ENCODE data around the gene DIRAS1.

The DIRAS1 gene

DNA sequence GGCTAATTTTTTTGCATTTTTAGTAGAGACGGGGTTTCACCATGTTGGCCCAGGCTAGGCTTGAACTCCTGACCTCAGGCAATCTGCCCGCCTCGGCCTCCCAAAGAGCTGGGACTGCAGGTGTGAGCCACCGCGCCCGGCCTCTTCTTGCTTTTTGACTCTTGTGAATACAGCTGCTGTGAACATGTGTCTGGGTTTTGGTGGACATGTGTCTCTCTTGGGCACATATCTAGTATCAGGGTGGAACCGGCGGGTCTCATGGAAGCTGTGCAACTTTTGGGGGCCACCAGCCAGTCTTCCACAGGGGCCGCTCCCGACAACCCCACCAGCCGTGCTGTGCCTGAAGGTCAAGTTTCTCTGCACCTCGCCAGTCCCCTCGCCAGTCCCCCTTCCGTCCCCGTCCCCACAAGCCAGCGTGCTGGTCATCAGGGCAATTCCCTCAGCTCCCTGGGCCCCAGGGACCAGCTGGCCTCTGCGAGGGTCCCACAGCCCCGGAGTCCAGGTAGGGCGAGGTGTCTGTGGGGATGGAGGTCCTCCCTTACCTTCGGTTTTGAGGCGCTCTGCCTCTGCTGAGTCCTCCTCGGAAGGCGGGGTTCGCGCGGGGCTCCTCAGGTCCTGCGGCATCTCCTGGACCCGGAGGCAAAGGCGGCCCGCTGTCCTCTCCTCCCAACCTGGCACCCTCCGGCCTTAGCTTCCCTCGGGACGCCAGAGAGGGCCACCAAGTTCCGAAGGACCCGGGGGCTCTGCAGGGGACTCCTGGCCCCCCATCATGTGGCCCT is 45.6 kb upstream of the DIRAS1 start:
- ChIA-PET POLR2A (ENCODE audit: low non-redundant PET) (no interaction called here), CTCF (no interaction called here)

DNA sequence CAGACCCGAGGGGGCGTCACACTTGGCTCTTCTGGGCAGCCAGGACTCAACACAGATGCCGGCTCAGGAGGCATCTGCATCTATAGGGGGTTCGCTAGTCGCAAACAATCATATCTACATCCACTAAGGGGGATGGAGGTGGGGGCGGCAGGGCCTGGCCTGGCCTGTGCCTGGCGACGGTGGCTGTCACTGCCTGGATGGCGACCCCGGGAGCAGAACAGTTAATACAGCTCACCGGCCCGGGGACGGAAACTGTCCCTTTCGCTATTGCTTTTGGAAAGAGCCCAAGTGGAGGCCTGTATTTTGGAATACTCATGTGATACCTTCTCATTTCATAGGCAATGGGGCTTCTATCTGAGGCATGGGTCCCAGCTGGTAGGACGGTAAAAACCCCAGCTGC is 44.2 kb upstream of the DIRAS1 start:
- CTCF ChIA-PET, result interaction anchor here (0.7 kb wide), 1 partner anchor 323 kb away, joined by 7 read pairs; no protein-coding TSS in a partner anchor
- POLR2A ChIA-PET (ENCODE audit: low non-redundant PET), result no interaction called here

More for the DNA sequence above, 45.6 kb upstream of the DIRAS1 start:
- H3K27ac ChIP-seq, result no peak overlapping the region
- DNase-seq (ENCODE audit: low spot score), result no peak
- TF ChIP-seq, protein P1, sequence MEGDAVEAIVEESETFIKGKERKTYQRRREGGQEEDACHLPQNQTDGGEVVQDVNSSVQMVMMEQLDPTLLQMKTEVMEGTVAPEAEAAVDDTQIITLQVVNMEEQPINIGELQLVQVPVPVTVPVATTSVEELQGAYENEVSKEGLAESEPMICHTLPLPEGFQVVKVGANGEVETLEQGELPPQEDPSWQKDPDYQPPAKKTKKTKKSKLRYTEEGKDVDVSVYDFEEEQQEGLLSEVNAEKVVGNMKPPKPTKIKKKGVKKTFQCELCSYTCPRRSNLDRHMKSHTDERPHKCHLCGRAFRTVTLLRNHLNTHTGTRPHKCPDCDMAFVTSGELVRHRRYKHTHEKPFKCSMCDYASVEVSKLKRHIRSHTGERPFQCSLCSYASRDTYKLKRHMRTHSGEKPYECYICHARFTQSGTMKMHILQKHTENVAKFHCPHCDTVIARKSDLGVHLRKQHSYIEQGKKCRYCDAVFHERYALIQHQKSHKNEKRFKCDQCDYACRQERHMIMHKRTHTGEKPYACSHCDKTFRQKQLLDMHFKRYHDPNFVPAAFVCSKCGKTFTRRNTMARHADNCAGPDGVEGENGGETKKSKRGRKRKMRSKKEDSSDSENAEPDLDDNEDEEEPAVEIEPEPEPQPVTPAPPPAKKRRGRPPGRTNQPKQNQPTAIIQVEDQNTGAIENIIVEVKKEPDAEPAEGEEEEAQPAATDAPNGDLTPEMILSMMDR (conservative IDR thresholded peaks at IDR 0.05; ENCODE audit: low read depth), result no peak

DNA sequence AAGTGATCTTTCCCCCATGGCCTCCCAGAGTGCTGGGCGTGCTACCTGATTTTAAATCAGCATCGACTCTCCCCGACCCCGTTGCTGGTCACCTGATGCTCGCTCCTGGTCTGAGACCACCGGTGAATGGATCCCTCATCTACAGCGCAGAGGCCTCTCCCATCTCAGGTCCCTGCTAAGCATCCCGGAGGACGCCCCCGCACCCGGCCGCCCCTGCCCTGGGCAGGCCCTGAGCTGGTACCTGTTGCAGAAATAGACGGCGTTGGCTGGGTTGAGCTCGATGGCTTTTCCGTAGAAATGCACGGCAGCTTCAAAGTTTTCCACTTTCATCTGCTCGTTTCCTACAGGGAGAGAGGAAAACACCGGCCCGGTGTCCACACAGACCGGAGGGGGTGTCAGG is 43.8 kb upstream of the DIRAS1 start:
- POLR2A ChIA-PET (ENCODE audit: low non-redundant PET), result no interaction called here
- CTCF ChIA-PET, result interaction anchor here (0.7 kb wide), 1 partner anchor 324 kb away, joined by 7 read pairs; no protein-coding TSS in a partner anchor
- TF ChIP-seq, protein P1 (conservative IDR thresholded peaks at IDR 0.05; ENCODE audit: low read depth), result no peak
- no peak overlapping the region; the same call in 1 of the 2 replicates for H3K27ac ChIP-seq
- DNase-seq (ENCODE audit: low spot score), result no peak

More for the DNA sequence above, 44.2 kb upstream of the DIRAS1 start:
- TF ChIP-seq, protein P1 (conservative IDR thresholded peaks at IDR 0.05; ENCODE audit: low read depth), result no peak
- DNase-seq (ENCODE audit: low spot score), result no peak
- no peak overlapping the region; the same call in 1 of the 2 replicates for H3K27ac ChIP-seq

DNA sequence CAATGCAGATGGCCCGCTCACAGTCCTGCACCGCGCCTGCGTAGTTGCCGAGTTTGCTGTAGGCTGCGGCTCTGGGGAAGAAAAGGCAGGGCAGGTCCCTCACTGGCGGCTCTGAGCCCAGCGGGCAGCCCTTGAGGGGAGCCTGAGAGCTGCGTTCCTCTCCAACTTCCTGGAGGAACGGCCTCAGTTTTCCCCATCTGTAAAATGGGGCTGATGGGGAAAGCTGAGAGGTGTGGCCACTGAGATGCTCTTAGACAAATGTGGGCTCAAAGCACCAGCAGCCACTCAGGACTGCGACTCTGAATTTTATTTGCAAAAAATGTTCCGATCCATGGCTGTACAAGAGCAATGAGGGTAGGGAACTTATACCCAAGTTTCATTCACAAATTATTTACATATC is 42.5 kb upstream of the DIRAS1 start:
- ChIA-PET CTCF (interaction anchor here (0.6 kb wide), 1 partner anchor 104 kb away, joined by 4 read pairs; no protein-coding TSS in a partner anchor), POLR2A (ENCODE audit: low non-redundant PET) (no interaction called here)
- TF ChIP-seq, protein P1 (conservative IDR thresholded peaks at IDR 0.05; ENCODE audit: low read depth), result no peak
- DNase-seq (ENCODE audit: low spot score), result no peak
- no peak overlapping the region for H3K27ac ChIP-seq

DNA sequence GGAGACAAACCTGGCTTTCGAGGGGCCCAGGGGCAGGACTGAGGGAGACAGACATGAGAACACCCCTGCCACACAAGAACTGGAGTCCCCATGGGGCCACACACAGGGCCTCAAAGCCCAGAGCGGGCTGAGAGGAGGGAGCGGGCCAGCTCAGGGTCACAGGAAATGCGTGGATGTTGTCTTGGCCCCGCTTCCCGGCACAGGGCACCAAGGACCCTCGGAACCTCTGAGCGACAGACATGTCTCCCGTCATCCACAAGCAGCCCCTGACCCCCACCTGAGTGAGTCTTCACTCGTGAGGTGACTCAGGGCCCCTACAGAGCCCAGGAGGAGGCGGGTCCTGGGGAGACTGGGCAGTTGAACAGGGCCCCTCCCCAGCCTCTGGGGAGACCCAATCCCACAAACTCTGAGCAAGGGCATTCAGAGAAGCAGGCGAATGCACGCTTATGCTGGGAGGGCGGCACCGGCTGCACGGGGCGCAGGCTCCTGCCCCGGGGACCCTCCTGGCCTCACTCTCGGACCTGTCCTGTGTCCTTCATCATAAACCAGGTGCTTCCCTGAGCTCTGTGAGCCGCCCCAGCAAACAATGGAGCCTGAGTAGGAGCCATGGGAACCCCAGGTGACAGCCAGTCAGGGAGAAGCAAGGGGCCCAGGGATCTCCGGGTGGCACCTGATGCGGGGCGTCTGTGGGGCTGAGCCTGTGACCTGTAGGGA is 41.8 kb upstream of the DIRAS1 start:
- CTCF ChIA-PET, result no interaction called here
- POLR2A ChIA-PET (ENCODE audit: low non-redundant PET), result no interaction called here
- H3K27ac ChIP-seq, result no peak overlapping the region
- TF ChIP-seq, protein P1 (conservative IDR thresholded peaks at IDR 0.05; ENCODE audit: low read depth), result no peak
- DNase-seq (ENCODE audit: low spot score), result no peak

DNA sequence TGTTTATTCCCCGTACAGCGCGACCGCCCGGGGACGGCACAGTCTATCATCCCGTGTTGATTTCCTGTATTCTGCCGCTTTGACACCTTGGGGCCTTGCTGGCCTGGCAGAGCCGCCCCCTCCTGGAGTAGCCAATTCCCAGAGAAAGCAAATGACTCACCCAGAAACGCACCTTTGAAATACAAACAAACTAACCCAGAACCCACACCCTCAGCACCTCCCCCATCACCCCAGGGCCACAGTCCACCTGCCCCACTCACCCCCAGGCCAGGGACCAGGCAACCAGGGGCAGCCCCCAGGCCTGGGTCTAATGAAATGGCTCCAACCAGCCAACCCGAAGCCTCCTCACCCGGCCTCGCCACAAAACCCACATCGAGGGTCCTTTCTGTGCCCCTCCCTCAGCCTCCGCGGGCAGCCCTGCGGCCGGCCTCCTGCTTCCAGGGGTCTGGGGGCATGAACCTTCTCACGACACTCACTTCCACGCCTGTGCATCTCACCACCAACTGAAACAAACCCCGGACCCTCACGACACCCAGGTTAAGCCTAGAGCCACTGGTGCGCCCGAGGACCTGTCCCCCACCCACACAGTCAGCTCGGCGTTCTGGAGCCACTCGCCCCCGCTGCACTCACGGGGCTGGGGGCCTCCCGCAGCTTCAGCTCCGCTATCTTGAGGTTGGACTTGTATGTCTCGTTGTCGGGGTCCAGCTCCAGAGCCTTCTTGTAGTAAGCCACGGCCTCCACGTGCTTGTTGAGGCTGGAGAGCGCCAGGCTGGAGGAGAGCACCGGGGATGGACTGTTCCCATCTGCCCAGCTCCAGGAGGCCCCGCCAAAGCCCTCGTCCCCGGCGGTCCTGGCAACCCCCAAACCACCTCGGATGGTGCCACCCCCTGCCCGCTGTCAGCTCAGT is 41.0 kb upstream of the DIRAS1 start:
- ChIA-PET CTCF (interaction anchor here (0.5 kb wide), 1 partner anchor 125 kb away, joined by 3 read pairs; no protein-coding TSS in a partner anchor), POLR2A (ENCODE audit: low non-redundant PET) (no interaction called here)
- no peak overlapping the region for H3K27ac ChIP-seq
- TF ChIP-seq, protein P1 (conservative IDR thresholded peaks at IDR 0.05; ENCODE audit: low read depth), result no peak
- no peak for DNase-seq (ENCODE audit: low spot score)

All from RWPE1 (cell line).